LHCN-M2 (cell line): Measurements from ENCODE around the gene CAPN12. TPM values are rescaled to one million over a fixed set of nuclear protein-coding genes. Genes with fewer than 3 reads are reported as not detected.
A peak's percentile ranks its signal among the peaks of the same experiment; 100 is the strongest.
"Not testable (repeated sequence)": the region's sequence is repeated elsewhere in the genome, so short reads cannot be mapped to it uniquely, and the experiment has no call there.

Source experiments
- DNase-seq: peaks from one replicate; pipeline ENCODE4 v3.0.0-alpha.2; 2012; ENCODE audit warnings: low read depth
- total RNA-seq: library from RNA; depleted of rRNA; stranded (reverse); fragments of >200 nt; gene quantifications from 2 replicates; pipeline ENCODE4 v1.2.3, GENCODE V29; 2014

The CAPN12 gene
- total RNA-seq, 1 experiment from 2014 or later = not detected

DNA sequence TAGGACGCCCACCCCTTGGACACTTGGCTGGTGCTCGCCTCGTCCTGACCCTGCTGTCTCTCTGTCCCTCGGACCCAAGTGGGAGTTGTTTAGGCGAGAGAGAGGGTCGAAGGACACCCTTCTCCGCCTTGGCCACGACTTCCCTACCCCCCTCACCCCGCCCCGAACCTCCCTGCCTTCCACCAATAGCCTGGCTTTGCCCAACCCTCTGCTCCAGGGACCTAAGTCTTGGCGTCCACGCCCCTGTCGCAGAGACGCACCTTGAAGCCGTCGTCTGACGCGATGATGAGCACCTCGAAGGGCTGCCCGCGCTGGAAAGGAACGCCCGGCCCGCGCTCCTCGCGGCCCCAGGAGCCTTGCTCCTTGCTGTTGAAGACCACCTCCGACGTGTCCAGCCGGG, 27.3 kb upstream of the CAPN12 start:
- DNase-seq = not testable (repeated sequence)

DNA sequence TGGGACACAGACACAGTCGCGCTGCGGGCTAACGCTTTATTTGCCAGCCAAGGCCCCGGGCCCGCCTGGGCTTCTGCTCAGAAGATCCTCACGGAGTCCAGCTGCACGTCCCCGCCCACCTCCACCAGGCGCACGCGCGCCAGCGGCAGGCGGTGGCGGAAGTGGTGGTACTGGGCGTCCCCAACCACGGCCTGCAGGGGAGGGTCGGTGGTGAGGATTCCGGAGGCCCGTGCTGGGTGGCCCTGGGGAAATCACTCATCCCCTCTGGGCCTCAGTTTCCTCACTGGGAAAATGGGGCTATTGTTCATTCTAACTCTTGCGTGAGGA, 26.6 kb upstream of the CAPN12 start:
- DNase-seq = not testable (repeated sequence)

DNA sequence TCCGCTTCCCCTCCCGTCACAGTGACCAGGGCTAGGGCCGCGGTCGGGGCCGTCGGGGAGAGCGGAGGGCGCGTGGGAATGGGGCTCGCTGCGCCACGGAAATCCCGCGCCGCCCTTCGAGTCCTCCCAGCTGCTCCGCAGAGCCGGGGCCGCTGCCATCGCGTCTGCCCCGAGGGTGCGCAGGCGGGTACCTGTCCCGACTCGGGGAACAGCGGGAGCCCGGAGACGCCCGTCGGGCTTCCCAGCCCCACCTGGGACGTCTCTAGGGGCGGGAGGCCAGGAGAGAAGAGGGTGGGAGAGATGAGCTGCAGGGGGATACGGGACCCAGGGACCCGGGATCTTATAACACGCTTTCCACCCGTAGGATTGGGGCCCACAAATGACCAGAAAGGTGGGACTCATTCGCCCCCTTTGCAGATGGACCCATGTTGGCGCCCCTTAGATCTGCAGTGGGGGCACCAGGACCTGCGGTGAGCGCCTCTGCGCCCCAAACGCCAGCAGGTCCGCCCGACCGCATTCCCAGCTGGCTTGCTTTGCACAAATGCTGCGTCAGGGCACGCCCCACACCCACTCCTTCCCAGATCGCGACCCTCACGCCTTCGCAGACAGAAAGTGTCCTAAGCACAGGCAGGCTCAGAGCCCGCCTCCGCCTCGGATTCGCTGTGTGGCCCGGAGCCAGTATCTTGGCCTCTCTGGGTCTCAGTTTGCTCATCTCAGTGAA, 26.1 kb upstream of the CAPN12 start:
- not testable (repeated sequence) for DNase-seq

DNA sequence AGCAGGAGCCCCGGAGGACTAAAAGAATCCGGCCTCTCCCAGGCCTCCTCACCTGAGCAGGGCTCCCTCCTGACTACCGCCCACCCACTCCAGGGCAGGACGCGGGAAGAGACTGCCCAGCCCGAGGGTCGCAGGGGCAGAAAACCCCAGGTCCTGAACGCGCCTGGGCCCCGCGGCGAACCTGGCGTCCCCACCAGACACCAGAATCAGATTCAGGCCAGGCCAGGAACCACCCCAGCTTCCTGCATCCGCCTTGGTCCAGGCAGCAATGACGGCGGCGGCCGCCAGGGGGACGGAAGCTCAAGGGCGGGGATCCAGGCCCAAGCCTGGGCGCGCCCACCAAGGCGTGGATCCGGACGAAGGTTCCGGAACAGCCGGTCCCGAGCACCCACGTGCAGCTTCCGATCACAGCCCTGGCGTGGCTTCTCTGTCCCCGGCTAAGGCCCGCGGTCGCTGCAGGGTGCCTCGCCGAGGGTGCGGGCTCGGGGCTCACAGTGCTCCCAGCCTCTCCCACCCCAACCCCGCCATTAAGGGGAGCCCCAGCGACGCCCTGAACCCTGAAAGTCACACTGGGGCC, 25.4 kb upstream of the CAPN12 start:
- DNase-seq = peak; percentile 33

DNA sequence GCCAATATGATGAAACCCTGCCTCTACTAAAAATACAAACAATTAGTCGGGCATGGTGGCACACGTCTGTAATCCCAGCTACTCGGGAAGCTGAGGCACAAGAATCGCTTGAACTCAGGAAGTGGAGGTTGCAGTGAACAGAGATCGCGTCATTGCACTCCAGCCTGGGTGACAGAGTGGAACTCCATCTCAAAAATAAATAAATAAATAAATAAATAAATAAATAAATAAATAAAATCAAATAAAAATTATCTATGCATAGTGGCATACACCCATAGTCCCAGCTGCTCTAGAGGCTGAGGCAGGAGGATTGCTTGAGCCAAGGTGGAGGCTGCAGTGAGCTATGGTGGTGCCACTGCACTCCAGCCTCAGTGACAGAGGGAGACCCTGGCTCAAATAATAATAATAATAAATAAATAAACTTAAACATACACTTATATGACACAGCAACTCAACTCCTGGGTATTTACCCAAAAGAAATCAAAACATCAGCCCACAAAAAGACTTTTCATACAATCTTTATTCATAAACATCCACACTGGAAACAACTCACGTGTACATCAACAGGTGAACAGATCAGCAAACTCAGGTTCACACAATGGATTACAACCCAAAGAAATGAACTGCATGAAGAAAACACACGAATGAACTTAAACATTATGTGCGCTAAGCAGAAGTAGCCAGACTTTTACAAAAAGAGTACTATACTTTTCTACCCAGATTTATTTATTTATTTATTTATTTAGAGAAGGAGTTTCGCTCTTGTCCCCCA, 22.2 kb upstream of the CAPN12 start:
- DNase-seq = no peak

DNA sequence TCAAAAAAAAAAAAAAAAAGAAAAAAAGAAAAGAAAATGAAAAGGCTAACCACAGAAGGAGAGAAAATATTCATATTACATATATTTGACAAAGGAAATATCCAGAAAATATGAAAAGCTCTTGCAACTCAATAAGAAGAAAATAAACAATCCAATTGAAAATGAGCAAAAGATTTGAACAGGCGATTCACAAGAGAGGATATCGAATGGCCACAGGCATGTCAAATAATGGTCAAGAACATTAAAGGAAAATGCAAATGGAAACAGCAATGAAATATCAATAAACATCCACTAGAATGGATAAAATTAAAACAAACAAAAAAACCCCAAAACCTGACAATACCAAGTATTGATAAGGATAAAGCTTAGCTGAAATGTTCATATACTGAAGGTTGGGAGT, 20.9 kb upstream of the CAPN12 start:
- DNase-seq = no peak

DNA sequence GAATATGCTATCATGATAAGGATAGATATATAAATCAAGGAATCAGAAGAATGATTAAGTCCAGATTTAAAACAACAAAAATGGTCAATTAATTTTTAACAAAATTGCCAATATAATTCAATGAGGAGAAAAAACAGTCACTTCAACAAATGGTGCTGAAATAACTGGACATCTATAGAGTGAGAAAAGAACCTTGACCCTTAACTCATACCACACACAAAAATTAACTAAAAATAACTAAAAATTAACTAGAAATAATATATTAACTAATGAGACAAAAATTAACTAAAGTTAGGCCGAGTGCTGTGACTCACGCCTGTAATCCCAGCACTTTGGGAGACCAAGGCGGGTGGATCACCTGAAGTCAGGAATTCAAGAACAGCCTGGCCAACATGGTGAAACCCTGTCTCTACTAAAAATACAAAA, 19.5 kb upstream of the CAPN12 start:
- DNase-seq = no peak

DNA sequence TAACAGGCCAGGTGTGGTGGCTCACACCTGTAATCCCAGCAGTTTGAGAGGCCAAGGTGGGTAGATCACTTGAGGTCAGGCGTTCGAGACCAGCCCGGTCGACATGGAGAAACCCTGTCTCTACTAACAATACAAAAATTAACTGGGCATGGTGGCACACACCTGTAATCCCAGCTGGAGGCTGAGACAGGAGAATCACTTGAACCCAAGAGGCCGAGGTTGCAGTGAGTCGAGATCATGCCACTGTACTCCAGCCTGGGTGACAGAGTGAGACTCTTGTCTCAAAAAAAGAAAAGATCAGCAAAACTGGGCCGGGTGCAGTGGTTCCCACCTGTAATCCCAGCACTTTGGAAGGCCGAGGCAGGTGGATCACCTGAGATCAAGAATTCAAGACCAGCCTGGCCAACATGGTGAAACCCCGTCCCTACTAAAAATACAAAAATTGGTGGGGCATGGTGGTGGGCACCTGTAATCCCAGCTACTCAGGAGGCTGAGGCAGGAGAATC, 17.7 kb upstream of the CAPN12 start:
- DNase-seq = not testable (repeated sequence)

DNA sequence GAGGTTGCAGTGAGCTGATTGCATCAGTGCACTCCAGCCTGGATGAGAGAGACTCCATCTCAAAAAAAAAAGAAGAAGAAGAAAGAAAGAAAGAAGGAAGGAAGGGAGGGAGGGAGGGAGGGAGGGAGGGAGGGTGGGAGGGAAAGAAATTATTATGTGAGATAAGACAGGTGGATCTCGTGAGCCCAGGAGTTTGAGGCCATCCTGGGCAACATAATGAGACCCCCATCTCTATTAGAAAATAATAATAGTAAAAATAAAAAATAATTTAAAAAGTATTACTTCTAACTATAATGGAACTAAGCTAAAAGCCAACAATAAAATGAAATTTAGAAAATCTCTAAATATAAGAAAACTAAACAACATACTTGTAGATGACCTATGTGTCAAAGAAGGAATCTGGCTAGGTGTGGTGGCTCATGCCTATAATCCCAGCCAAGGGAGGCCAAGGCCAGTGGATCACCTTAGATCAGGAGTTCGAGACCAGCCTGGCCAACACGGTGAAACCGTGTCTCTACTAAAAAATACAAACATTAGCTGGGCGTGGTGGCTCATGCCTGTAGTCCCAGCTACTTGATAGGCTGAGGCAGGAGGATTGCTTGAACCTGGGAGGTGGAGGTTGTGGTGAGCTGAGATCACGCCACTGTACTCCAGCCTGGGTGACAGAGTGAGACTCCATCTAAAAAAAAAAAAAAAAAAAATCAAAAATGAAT, 16.7 kb upstream of the CAPN12 start:
- not testable (repeated sequence) for DNase-seq

DNA sequence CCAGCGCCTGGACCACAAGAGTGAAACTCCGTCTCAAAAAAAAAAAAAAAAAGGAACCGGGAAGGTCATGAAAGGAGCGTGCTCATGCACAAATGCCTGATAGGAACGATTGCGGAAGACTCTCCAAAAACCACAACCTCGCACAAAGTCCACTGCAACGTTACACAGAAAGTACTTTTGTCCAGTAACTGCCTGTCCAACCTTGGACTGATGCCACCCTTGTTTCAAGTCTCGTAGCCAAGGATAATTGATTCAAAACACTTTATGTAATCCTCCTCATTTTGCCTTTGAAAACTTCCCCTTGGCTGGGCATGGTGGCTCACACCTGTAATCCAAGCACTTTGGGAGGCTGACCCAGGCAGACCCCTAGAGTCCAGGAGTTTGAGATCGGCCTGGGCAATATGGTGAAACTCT, 15.3 kb upstream of the CAPN12 start:
- DNase-seq = no peak

DNA sequence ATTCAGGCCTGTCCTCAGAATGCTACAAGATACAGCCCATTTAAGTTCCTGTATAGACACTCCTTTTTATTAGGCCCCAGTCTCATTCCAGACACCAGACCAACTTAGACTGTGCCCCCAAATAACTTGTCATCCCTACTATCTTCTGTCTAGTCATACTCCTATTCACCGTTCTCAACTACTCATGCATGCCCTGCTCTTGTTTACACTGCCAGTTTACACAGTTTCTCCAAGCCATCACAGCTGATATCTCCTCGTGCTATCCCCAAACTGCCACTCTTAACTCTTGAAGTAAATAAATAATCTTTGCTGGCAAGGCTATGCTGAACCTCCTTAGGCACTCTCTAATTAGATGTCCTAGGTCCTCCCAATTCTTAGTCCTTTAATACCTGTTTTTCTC, 9.9 kb upstream of the CAPN12 start:
- DNase-seq = not testable (repeated sequence)

DNA sequence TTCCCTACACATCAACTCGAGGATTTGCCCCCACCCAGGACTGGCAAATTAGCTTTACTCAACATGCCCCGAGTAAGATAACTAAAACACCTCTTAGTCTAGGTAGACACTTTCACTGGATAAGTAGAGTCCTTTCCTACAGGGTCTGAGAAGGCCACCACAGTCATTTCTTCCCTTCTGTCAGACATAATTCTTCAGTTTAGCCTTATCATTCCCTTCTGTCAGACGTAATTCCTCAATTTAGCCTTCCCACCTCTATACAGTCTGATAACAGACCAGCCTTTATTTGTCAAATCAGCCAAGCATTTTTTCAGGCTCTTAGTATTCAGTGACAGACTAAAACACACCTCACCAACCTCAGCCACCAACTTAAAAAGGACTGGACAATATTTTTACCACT, 9.5 kb upstream of the CAPN12 start:
- DNase-seq = not testable (repeated sequence)

DNA sequence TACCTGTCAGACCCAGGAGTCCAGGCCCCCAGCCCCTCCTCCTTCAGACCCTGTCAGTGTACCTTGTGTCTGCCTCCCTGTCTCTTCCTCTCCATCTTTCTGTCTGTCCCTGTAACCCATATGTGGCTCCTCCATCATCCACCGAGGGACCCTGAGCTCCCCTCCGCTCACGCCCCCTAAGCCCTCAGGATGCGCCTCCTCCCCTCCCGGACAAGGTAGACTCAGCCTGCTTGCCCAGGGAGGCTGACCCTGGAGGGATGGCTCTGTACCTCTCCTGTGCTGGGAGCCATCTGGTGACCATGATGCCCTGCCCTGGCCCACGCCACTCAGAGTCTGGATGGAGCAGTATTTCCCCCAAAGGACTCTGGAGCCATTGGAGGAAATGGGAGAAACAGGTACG, 1.0 kb upstream of the CAPN12 start:
- DNase-seq = no peak

DNA sequence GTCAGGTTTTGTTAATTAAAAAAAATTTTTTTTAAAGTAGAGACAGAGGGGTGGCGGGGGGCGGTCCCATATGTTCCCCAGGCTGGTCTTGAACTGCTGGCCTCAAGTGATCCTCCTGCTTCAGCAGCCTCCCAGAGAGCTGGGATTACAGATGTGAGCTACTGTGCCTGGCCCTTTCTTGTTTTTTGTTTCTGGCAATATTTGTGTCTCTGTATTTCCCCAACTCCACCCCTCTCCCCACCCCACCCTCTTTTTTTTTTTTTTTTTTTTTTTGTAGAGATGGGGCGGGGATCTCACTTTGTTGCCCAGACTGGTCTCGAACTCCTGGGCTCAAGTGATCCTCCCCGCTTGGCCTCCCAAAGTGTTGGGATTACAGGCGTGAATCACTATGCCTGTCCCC, 600 bp upstream of the CAPN12 start:
- no peak for DNase-seq

DNA sequence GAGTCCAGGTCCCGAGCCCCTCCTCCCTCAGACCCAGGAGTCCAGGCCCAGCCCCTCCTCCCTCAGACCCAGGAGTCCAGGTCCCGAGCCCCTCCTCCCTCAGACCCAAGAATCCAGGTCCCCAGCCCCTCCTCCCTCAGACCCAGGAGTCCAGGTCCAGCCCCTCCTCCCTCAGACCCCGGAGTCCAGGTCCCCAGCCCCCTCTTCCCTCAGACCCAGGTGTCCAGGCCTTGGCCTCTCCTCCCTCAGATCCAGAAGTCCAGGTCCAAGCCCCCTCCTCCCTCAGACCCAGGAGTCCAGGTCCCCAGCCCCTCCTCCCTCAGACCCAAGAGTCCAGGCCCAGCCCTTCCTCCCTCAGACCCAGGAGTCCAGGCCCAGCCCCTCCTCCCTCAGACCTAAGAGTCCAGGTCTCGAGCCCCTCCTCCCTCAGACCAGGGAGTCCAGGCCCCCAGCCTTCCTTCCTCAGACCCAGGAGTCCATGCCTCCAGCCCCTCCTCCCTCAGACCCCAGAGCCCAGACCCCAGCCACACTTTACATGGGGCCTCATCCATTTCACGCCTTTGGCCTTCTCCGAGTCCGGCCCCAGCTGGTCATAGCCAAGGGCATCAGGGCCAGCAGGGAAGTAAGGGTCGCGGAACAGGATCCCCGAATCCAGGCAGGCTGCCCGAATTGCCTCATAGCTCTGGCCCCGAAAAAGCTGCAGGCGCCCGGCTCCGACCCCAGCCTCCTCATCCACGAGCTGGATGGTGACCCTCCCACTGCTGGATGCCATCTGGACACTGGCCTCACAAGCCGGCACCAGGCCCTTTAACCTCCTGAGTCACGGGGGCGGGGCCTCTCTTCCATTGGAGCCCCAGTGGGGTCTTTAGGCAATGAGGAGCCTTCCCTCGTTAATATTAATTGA, 628 bp downstream of the CAPN12 start:
- DNase-seq = no peak

DNA sequence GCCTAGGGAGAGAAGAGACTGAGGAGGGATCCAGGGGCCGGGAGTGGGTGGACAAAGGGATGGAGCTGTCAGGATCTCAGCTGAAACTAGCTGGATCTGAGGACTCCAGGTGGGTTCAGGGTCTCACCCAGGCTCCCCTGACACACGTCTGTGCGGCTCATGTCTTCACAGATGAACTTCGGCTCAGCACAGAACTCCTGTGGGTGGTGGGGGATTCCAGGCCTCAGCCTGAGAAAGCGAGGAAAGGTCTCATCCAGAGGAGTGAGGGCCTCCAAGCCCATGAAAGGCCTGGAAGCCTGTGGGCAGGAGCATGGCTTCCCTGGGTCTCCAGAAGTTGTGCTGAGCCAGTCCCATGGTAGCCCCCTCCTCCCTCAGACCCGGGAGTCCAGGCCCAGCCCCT, 1.4 kb downstream of the CAPN12 start:
- no peak for DNase-seq

DNA sequence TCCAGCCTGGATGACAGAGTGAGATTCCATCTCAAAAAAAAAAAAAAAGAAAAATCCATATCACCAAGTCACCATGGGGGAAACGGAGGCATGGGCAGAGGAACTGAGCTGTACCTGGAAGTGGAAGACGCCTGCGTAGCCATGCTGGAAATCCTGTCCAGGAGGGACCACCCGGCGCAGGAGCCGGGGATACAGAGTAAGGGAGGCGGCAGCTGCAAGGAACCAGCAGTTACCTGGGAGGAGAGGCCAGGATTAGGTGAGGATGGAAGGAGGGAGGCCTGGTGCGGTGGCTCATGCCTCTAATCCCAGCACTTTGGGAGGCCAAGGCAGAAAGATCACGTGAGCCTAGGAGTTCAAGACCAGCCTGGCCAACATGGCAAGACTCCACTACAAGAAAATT, 2.0 kb downstream of the CAPN12 start:
- DNase-seq = no peak

DNA sequence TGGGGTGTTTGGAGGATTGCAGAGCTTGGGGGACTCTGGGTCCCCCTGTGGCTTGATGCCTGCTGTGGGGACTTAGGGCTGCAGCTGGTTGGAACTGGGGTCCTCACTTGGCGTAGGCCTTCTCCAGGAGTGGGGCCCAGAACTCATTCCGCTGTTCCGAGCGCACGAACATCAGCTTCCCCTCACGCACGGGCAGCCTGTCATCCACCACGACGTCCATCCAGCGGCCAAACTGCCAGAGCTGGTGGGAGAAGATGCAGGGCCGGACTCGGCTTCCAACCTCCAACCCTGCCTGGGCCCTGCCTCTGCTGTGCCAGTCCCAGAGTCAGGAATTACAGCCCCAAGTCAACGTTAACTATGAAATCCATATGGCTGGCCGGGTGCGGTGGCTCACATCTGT, 2.6 kb downstream of the CAPN12 start:
- DNase-seq = no peak

DNA sequence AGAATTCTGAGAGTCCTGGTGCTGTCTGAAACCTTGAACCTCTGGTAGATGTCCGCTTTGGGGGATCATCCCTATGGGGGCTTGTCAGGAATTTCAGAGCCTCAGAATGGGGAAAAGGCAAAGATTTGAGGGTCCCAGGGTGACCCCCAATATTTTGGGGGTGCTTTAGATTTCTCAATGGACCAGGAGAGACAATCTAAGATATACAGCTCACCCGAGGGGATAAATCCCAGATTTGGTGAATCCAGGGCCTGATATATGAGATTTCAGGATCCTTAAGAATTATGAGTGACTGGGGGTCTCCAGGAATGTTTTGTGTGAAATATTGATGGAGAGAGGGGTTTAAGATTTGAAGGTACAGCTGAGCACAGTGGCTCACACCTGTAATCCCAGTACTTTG, 3.3 kb downstream of the CAPN12 start:
- no peak for DNase-seq

DNA sequence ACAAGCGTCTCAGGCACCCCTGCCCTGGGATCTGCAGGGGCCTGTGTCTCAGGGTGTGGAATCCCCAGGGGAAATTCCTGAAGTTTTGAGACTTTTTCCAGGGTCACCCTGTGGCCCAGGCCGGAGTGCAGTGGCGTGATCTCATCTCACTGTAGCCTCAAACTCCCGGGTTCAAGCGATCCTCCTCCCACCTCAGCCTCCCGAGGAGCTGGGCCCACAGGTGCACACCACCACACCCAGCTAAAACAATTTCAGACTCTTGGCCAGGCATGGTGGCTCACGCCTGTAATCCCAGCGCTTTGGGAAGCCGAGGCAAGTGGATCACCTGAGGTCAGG, 4.0 kb downstream of the CAPN12 start:
- no peak for DNase-seq
